Esophagus squamous epithelium (tissue), 5 donors: ENCODE measurements around the gene ITGB5. TPM values are rescaled to one million over a fixed set of nuclear protein-coding genes. Genes with fewer than 3 reads are reported as not detected.
A peak's percentile ranks its signal among the peaks of the same experiment; 100 is the strongest.

Experiments
- DNase-seq: peaks from one replicate; lab custom pipeline; 2025; lab: John Stamatoyannopoulos, UW
- H3K27ac ChIP-seq, 4 donors: fragments of 200-600 bp; sonication (generic); one replicate each; pipeline ENCODE4 v1.5.1; 2016 to 2019; ENCODE audit warnings: mild to moderate bottlenecking in 1 of 4
- H3K27me3 ChIP-seq, 4 donors: fragments of 200-600 bp; sonication (generic); 1 replicate in 3 of 4; 2 replicates in 1 of 4; pipeline versions ENCODE4 v1.5.1 to v1.6.0; 2017 to 2021; ENCODE audit warnings: antibody characterized with exemption in 1 of 4
- H3K36me3 ChIP-seq, 3 donors: fragments of 200-600 bp; sonication (generic); one replicate each; pipeline ENCODE4 v1.5.1; 2016 to 2019
- H3K4me1 ChIP-seq, 3 donors: fragments of 200-600 bp; sonication (generic); one replicate each; pipeline ENCODE4 v1.5.1; 2017 to 2019
- H3K4me3 ChIP-seq, 4 donors: fragments of 200-600 bp; sonication (generic); 1 replicate in 3 of 4; 2 replicates in 1 of 4; pipeline ENCODE4 v1.5.1; 2016 to 2019; ENCODE audit warnings: mild to moderate bottlenecking in 2 of 4, moderate library complexity in 1 of 4
- H3K9me3 ChIP-seq, 3 donors: fragments of 200-600 bp; sonication (generic); one replicate each; pipeline ENCODE4 v1.5.1; 2016 to 2019
- POLR2A ChIP-seq, 4 donors: fragments of 450-650 bp; IDR thresholded peaks; one replicate each; pipeline ENCODE4 v1.6.1; 2017; ENCODE audit warnings: antibody characterized with exemption in 4 of 4, mild to moderate bottlenecking in 4 of 4, moderate library complexity in 3 of 4
- WGBS, 2 donors: methylation state at CpG; one replicate each; pipeline ENCODE4 v1.1.5; 2018; 5-methylcytosine and 5-hydroxymethylcytosine counted together
- intact Hi-C: fragments of 100-400 bp; cut with DNase I; formaldehyde crosslinking; loops from one replicate; pipeline ENCODE4 v1.15.0; 2022
- total RNA-seq, 4 donors: library from RNA; depleted of rRNA; stranded (reverse); fragments of >200 nt; gene quantifications; one replicate each; pipeline ENCODE4 v1.1.0, GENCODE V29; 2016
- TF ChIP-seq, protein P1 (sequence below), 6 experiments: fragments of 450-650 bp in 4 of 6; fragments of 200-600 bp in 2 of 6; sonication (generic) in 2 of 6; IDR thresholded peaks; one replicate each; pipeline ENCODE4 v1.5.1; 2016 to 2019; ENCODE audit warnings: antibody characterized with exemption in 6 of 6, mild to moderate bottlenecking in 4 of 6, moderate library complexity in 4 of 6
- donor health status: DM: yes; HTN: yes; CAD: no.

The ITGB5 gene
- total RNA-seq, 4 donors from 2014 or later = 68.4 to 114 (median 79.7) TPM

DNA sequence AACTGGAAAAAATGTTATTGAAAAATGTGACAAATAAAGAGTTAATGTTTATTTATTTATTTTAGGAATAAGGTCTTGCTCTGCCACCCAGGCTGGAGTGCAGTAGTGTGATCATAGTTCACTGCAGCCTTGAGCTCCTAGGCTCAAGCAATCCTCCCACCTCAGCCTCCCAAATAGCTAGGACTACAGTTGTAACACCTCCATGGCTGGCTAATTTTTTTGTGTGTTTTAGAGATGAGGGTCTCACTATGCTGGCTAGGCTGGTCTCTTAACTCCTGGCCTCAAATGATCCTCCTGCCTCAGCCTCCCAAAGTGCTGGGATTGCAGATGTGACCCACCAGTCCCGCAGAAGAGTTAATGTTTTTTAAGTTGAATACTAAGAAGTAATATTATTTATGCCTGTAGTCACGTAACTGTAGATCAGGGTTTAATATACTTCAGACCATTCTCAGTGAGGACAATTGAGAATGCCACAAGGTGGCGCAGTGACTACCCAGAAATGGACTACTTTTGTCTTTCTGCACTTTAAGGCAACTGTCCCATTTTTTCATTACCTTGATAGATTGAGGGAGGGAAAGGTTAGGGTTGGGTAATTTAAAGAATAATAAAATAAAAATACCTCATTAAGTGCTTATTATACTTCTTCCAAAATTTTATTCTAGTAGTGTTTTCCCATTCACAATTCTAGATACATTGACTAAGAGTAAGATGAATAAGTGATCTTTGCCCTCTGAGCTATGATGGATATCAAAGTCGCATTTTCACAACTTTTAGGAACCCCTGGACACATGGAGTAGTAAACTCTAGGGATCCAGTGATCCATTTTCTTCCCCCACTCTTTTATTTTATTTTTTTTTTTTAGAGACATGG, 41.4 kb upstream of the ITGB5 start:
- Histone ChIP-seq H3K27ac (no peak overlapping the region), H3K36me3 (no peaks in the 10 kb centered on the region), H3K9me3 (no peaks in the 10 kb centered on the region), H3K4me3 (no peak overlapping the region), H3K4me1 (no peaks in the 10 kb centered on the region), H3K27me3 (no peaks in the 10 kb centered on the region)
- DNase-seq = no peak
- intact Hi-C loops = loop anchor here (5.0 kb wide), 1 partner anchor 654 kb away; no protein-coding TSS in a partner anchor
- WGBS, 2 donors = 29 to 31% methylated on average over 4 of the region's 4 CpGs
- TF ChIP-seq POLR2A (IDR thresholded peaks at IDR 0.05) = no peak
- TF ChIP-seq, protein P1, sequence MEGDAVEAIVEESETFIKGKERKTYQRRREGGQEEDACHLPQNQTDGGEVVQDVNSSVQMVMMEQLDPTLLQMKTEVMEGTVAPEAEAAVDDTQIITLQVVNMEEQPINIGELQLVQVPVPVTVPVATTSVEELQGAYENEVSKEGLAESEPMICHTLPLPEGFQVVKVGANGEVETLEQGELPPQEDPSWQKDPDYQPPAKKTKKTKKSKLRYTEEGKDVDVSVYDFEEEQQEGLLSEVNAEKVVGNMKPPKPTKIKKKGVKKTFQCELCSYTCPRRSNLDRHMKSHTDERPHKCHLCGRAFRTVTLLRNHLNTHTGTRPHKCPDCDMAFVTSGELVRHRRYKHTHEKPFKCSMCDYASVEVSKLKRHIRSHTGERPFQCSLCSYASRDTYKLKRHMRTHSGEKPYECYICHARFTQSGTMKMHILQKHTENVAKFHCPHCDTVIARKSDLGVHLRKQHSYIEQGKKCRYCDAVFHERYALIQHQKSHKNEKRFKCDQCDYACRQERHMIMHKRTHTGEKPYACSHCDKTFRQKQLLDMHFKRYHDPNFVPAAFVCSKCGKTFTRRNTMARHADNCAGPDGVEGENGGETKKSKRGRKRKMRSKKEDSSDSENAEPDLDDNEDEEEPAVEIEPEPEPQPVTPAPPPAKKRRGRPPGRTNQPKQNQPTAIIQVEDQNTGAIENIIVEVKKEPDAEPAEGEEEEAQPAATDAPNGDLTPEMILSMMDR (IDR thresholded peaks at IDR 0.05) = peak; percentile 34 to 80 (median 75)

DNA sequence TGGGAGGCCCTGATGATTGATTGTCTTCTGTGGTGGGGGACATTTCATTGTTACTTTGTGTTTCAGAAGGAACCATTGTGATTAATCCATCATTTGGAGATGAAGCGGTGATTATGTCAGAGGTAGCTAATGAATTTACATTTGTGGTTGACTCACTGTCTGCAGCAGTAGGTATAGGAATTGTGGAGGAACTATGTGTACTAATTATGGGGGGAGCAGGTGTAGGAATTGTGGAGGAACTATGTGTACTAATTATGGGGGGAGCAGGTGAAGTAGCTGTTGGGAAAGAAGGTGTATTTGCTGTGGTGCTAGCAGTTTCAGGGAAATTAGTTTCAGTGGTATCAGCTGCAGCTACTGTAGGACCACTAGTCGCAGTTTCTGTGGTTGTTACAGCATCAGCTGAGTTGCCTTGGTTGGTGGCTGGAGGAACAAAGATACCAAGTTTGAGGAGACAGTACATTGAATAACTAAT, 40.4 kb upstream of the ITGB5 start:
- intact Hi-C loops = loop anchor here (5.0 kb wide), 1 partner anchor 655 kb away; no protein-coding TSS in a partner anchor
- no peaks in the 10 kb centered on the region for H3K27me3 ChIP-seq
- H3K4me1 ChIP-seq = no peaks in the 10 kb centered on the region
- TF ChIP-seq POLR2A (IDR thresholded peaks at IDR 0.05) = no peak
- TF ChIP-seq, protein P1 (IDR thresholded peaks at IDR 0.05) = no peak
- H3K36me3 ChIP-seq = no peaks in the 10 kb centered on the region
- H3K9me3 ChIP-seq = no peaks in the 10 kb centered on the region
- no peak overlapping the region for H3K27ac ChIP-seq
- no peak overlapping the region for H3K4me3 ChIP-seq
- no peak for DNase-seq
- WGBS, 2 donors = 82 to 85% methylated on average over 2 of the region's 2 CpGs

DNA sequence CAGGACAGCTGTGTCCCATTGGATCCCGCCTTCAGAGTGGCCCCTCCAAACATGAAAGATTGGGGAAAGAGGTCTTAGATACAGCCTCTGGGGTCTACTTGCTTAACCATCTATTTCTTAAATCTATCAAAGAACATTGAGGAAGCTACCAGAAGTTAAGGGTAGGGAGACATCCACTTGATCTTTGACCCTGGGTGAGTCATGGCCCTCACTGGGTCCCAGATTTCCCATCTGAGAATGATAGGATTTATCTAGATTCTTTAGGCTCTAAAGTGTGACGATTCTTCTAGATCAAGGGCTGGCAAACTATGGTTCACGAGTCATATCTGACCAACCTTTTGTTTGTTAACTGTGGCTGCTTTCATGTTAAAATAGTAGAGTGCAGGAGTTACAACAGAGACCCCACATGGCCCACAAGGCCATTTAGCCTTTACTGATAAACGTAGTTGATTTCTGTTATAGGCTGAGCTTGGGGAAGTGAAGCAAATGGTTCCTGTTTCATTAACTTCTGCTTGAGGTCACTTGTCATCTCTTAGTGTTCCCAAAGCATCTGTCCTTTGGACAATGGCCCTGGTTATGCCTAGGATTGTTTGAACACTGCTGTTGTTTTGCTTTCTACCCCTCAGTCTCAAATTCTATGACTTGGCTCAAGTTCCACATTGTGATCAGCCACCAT, 39.4 kb upstream of the ITGB5 start:
- Histone ChIP-seq H3K27ac (no peak overlapping the region), H3K27me3 (no peaks in the 10 kb centered on the region), H3K4me3 (no peak overlapping the region), H3K4me1 (no peaks in the 10 kb centered on the region), H3K36me3 (no peaks in the 10 kb centered on the region), H3K9me3 (no peaks in the 10 kb centered on the region)
- 58 to 86% methylated on average over 4 of the region's 4 CpGs for WGBS, 2 donors
- no peak for TF ChIP-seq POLR2A (IDR thresholded peaks at IDR 0.05)
- TF ChIP-seq, protein P1 (IDR thresholded peaks at IDR 0.05) = no peak
- intact Hi-C loops = loop anchor here (5.0 kb wide), 1 partner anchor 656 kb away; no protein-coding TSS in a partner anchor
- no peak for DNase-seq

DNA sequence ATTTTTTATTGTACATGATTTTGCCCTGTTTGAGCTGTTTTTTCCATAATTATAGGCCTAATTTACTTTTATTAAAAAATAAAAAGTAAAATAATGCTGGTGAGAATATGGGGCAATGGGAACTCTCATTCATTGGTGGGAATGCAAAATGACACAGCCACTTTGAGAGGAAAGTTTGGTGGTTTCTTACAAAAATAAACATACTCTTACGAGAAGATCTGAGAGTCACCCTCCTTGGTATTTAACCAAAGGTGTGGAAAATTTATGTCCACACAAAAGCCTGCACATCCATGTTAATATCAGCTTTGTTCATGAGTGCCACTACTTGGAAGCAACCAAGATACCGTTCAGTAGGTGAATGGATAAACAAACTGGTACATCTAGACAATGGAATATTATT, 37.6 kb upstream of the ITGB5 start:
- intact Hi-C loops = loop anchor here (5.0 kb wide), 1 partner anchor 658 kb away; no protein-coding TSS in a partner anchor
- Histone ChIP-seq H3K27ac (no peak overlapping the region), H3K4me3 (no peak overlapping the region), H3K36me3 (no peaks in the 10 kb centered on the region), H3K27me3 (no peaks in the 10 kb centered on the region), H3K9me3 (no peaks in the 10 kb centered on the region), H3K4me1 (no peaks in the 10 kb centered on the region)
- no peak for DNase-seq
- TF ChIP-seq POLR2A (IDR thresholded peaks at IDR 0.05) = no peak
- TF ChIP-seq, protein P1 (IDR thresholded peaks at IDR 0.05) = no peak
- 80 to 81% methylated on average over 2 of the region's 2 CpGs for WGBS, 2 donors

DNA sequence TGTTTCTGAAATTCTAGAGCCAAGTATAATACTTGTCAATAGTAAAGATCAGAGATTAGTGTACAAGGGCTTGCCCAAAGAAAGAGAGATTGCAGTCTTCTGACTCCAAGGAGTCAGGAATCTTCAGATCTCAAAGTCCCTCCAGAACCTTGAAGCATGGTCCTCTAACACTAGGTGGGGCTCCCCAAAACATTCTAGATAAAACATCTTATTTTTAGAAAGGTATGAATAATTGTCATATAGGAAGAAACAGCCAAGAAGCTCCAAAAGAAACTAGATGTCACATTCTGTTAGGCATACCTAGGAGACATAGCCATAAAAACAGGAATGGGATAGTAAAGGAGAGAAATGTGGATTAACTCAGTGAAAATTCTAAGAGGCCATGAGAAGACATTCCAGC, 36.7 kb upstream of the ITGB5 start:
- Histone ChIP-seq H3K27me3 (no peaks in the 10 kb centered on the region), H3K4me3 (no peak overlapping the region), H3K9me3 (no peaks in the 10 kb centered on the region), H3K4me1 (no peaks in the 10 kb centered on the region), H3K36me3 (no peaks in the 10 kb centered on the region), H3K27ac (no peak overlapping the region)
- intact Hi-C loops = no loop called here
- TF ChIP-seq POLR2A (IDR thresholded peaks at IDR 0.05) = no peak
- TF ChIP-seq, protein P1 (IDR thresholded peaks at IDR 0.05) = peak in 1 of 6 experiments; percentile 17
- DNase-seq = no peak
